GM21825 (cell line): ENCODE data around the gene TSPAN4.

Experiments
- ATAC-seq: cut with Tn5 transposase; IDR thresholded peaks from one replicate; pipeline ENCODE4 v1.9.1; 2021; ENCODE audit warnings: mild to moderate bottlenecking, moderate library complexity; ENCODE audit not compliant: unreplicated experiment

The TSPAN4 gene

DNA sequence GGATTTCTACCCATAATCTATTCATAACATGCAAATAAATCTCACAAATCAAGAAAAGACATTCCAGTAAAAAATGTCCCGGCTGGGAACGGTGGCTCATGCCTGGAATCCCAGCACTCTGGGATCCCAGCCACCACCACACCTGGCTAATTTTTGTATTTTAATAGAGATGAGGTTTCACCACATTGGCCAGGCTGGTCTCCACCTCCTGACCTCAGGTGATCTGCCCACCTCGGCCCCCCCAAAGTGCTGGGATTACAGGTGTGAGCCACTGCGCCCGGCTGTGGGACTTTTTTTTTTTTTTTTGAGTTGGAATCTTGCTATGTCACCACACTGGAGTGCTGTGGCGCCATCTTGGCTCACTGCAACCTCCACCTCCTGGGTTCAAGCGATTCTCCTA, 63.3 kb downstream of the TSPAN4 start:
- no peak for ATAC-seq

GRCh38 chr11:907668-908067, 65.0 kb downstream of the TSPAN4 start:
- no peak for ATAC-seq

GRCh38 chr11:908273-908672, 65.6 kb downstream of the TSPAN4 start:
- ATAC-seq = no peak

DNA sequence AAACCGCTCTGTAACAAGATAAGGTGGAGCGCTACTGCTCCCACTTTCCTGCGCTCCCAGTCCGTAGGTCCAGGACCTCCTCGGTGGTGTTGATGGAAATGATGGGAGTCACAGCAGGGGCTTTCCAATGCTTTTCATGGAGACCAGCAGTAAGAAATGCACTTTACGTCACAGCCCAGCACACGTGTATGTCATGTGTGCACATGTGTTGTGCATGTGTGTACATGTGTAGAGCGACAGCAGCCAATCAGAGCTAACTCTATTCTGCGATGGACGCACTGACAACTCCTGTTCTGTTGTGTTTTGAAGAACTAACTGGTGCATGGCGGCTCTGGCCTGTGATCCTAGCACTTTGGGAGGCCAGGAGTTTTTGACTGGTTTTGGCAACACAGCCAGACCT, 66.8 kb downstream of the TSPAN4 start:
- no peak for ATAC-seq

DNA sequence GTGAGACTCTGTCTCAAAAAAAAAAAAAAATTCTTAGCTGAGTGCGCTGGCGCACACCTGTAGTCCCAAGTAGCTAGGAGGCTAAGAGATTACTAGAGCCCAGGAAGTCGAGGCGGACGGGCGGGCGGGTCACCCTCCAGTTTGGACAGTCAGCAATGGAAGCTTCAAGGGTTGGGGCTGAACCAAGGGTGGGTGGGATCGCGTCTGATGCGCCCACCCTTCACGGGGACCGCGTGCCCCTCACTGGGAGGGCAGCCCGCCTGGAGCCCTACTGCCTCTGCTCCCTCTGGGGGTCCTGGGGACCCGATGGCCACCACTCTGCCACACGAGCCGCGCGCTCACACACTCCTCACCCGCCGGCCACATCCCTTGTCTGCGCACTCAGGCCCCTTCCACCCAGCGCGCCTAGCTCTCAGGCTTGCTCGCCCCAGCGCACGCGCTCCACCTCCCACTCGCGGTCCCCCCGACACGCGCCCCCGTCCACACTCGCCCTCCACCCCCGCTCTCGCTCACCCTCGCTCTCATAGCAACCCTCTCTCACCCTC, 67.5 kb downstream of the TSPAN4 start:
- peak; percentile 22 for ATAC-seq

DNA sequence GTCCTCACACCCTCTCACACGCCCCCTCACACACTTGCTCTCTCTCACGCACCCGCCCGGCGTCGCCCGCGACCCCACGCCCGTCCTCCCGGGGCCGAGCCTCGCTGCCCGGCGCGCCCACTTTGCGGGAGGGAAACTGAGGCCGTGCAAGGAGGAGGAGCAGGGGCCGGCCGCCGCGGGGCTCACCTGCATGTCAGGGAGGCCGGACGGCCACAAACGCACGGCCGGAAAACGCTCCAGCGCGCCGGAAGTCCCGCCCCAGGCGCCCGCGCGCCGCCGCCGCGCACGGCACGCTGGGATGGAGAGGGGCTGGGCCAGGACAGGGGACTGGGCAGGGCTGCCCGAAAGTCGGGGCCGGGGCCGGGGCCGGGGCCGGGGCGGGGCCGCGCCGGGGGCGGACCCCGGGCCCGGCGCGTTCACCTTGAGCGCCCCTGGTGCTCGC, 68.0 kb downstream of the TSPAN4 start, which contains the start of gene CHID1:
CHID1 (minus strand) TSS at position 222 of the 442 bp plus-strand sequence. CDS start 5,994 bp downstream, outside the sequence.
- peak; percentile 87 for ATAC-seq

DNA sequence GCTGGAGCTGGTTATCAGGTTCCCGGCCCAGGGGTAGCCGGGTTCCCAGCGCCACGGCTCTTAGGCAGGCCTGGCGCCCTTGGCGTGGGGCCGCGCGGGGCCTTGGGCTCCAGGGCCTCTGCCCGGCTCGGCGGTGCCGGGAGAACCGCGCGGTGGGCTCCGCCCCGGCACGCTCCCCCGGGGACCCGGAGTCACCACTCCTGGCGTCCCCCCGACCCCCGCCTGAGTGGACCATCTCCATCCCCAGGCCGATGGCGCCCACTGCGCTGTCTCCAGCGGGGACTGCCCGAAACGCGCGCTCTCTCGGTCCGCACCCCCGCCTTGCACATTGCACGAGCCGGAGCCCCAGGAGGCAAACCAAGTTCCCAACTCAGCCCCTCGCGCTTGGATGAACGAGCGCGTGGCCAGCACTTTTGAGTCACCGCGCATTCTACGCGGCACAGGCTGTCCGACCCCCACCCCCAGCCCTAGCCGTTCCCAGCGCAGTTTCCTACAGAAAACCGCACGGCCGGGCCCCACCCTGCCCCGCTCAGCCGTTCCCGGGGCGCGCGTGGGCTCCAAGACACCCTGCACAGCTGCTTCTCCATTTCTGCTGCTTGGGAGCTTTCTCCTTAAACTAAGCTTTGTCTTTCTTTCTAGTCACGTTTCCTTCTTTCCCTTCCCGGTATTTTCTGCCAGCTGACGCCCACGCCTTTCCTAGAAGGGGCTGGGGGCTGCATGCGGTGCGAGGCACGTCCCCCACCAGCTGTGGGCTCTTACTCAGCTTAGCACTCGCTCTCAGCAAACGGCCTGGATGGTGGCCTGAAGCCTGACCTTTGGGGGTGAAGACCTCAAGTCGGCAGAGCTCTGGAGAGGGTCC, 68.6 kb downstream of the TSPAN4 start:
- ATAC-seq = peak; percentile 21

DNA sequence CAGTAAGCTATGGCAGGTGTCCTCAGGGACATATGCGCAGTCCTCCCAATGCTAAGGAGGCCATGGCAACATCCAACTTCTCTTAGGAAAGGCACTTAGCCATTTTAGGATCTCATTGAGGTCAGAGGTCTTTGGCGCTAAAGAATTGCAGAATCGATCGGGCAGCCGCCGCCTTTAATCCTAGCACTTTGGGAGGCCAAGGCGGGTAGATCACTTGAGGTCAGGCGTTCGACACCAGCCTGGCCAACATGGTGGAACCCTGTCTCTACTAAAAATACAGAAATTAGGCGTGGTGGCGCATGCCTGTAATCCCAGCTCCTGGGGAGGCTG, 69.2 kb downstream of the TSPAN4 start:
- ATAC-seq = no peak

DNA sequence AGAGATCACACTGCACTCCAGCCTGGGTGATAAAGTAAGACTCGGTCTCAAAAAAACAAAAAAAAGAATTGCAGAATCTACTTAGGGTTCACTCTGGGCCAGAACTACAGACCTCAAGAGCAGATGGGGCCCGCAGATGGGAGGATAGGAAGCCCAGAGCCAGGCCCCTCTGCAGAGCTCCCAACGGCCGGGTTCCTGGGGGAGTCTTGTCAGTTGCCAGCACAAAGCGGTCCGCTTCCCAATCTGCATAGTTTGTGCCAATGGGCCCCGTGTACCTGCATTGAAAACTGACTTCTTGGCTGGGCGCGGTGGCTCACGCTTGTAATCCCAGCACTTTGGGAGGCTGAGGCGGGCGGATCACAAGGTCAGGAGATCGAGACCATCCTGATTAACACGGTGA, 69.6 kb downstream of the TSPAN4 start:
- no peak for ATAC-seq

GRCh38 chr11:913043-913442, 70.4 kb downstream of the TSPAN4 start:
- no peak for ATAC-seq

- no peak for ATAC-seq
These were observed 71.6 kb downstream of the TSPAN4 start for GRCh38 chr11:914204-914603.

- ATAC-seq = no peak
These were observed 72.3 kb downstream of the TSPAN4 start for GRCh38 chr11:914747-915501.
